GM23338 (cell line): ENCODE data around the gene MELK. TPM values are rescaled to one million over a fixed set of nuclear protein-coding genes. Genes with fewer than 3 reads are reported as not detected.
"Not testable (repeated sequence)": the region's sequence is repeated elsewhere in the genome, so short reads cannot be mapped to it uniquely, and the experiment has no call there.

Experiments used
- ATAC-seq: fragments of 200-7000 bp; cut with Tn5 transposase; 3 replicates; pipeline ENCODE4 v1.9.1; 2020
- DNase-seq: peaks from one replicate; pipeline ENCODE4 v3.0.0-alpha.2; 2015; ENCODE audit warnings: low spot score
- H2AFZ ChIP-seq: fragments of 200-600 bp; sonication (generic); 2 replicates; pipeline ENCODE4 v1.8.0; 2016; ENCODE audit warnings: antibody characterized with exemption, mild to moderate bottlenecking, moderate library complexity
- H3F3A ChIP-seq: fragments of 200-600 bp; sonication (generic); replicated peaks from 2 replicates; pipeline ENCODE4 v1.8.0; 2017; ENCODE audit warnings: antibody characterized with exemption, mixed run types, low read depth
- H3K27ac ChIP-seq: fragments of 200-600 bp; sonication (generic); 2 replicates; pipeline ENCODE4 v1.6.1; 2016; ENCODE audit warnings: low read depth
- H3K27me3 ChIP-seq: fragments of 200-600 bp; sonication (generic); 2 replicates; pipeline ENCODE4 v1.8.0; 2016; ENCODE audit warnings: mild to moderate bottlenecking, mixed run types, moderate library complexity; ENCODE audit not compliant: insufficient read depth
- H3K36me3 ChIP-seq: fragments of 200-600 bp; sonication (generic); 2 replicates; pipeline ENCODE4 v1.8.0; 2016; ENCODE audit warnings: mild to moderate bottlenecking; ENCODE audit not compliant: insufficient read depth
- H3K4me1 ChIP-seq: fragments of 200-600 bp; sonication (generic); 2 replicates; pipeline ENCODE4 v1.8.0; 2016; ENCODE audit warnings: mild to moderate bottlenecking, moderate library complexity; ENCODE audit not compliant: insufficient read depth
- H3K4me2 ChIP-seq: fragments of 200-600 bp; sonication (generic); 2 replicates; pipeline ENCODE4 v1.7.1; 2017; ENCODE audit warnings: mixed run types
- H3K4me3 ChIP-seq: fragments of 200-600 bp; sonication (generic); 2 replicates; pipeline ENCODE4 v1.6.1; 2016; ENCODE audit warnings: mixed run types
- H3K79me2 ChIP-seq: fragments of 200-600 bp; sonication (generic); replicated peaks from 2 replicates; pipeline ENCODE4 v1.8.0; 2017; ENCODE audit warnings: mild to moderate bottlenecking; ENCODE audit not compliant: insufficient read depth
- H3K9me2 ChIP-seq: fragments of 200-600 bp; sonication (generic); 2 replicates; pipeline ENCODE4 v1.8.0; 2017; ENCODE audit not compliant: insufficient read depth
- H4K20me1 ChIP-seq: fragments of 200-600 bp; sonication (generic); replicated peaks from 2 replicates; pipeline ENCODE4 v1.8.0; 2017; ENCODE audit warnings: mild to moderate bottlenecking; ENCODE audit not compliant: insufficient read depth
- H3K27ac Mint-ChIP-seq: 2 replicates; pipeline ENCODE4 v1.8.0; 2020; ENCODE audit warnings: inconsistent platforms, mild to moderate bottlenecking, moderate library complexity, mixed read lengths
- H3K27me3 Mint-ChIP-seq: 3 replicates; pipeline ENCODE4 v1.8.0; 2022; ENCODE audit warnings: low read depth, mild to moderate bottlenecking, moderate library complexity, mixed read lengths, inconsistent platforms; ENCODE audit not compliant: insufficient read depth, poor library complexity
- H3K36me3 Mint-ChIP-seq: 3 replicates; pipeline ENCODE4 v1.8.0; 2021; ENCODE audit warnings: low read depth, mild to moderate bottlenecking, inconsistent platforms, moderate library complexity, mixed read lengths
- H3K4me1 Mint-ChIP-seq: 3 replicates; pipeline ENCODE4 v1.8.0; 2020; ENCODE audit warnings: mild to moderate bottlenecking, inconsistent platforms, mixed read lengths
- H3K4me3 Mint-ChIP-seq: 3 replicates; pipeline ENCODE4 v1.8.0; 2021; ENCODE audit warnings: moderate library complexity, mild to moderate bottlenecking, inconsistent platforms, mixed read lengths
- H3K9me3 Mint-ChIP-seq: 3 replicates; pipeline ENCODE4 v1.8.0; 2020; ENCODE audit warnings: moderate library complexity, mild to moderate bottlenecking, inconsistent platforms, mixed read lengths
- CREB1 ChIP-seq: fragments of 250-450 bp; sonication (Bioruptor Pico); IDR thresholded peaks from 2 replicates; pipeline ENCODE4 v1.5.0; 2020; ENCODE audit warnings: low read depth, mild to moderate bottlenecking, moderate library complexity
- ETS1 ChIP-seq: IDR thresholded peaks from 2 replicates; pipeline ENCODE4 v1.6.1; 2016; ENCODE audit warnings: antibody characterized with exemption
- EZH2 ChIP-seq: fragments of 200-600 bp; sonication (generic); IDR thresholded peaks from one replicate; pipeline ENCODE4 v1.8.0; 2017; ENCODE audit warnings: antibody characterized with exemption, mild to moderate bottlenecking, low read depth; ENCODE audit not compliant: unreplicated experiment
- EZH2phosphoT487 ChIP-seq: fragments of 200-600 bp; sonication (generic); IDR thresholded peaks from one replicate; pipeline ENCODE4 v1.8.1; 2018; ENCODE audit warnings: antibody characterized with exemption; ENCODE audit not compliant: unreplicated experiment
- JUNB ChIP-seq: IDR thresholded peaks from one replicate; pipeline ENCODE4 v1.6.1; 2016; ENCODE audit warnings: antibody characterized with exemption; ENCODE audit not compliant: unreplicated experiment
- NANOG ChIP-seq: IDR thresholded peaks from 2 replicates; pipeline ENCODE4 v1.6.1; 2016; ENCODE audit warnings: antibody characterized with exemption, borderline replicate concordance
- POLR2AphosphoS5 ChIP-seq: IDR thresholded peaks from 2 replicates; pipeline ENCODE4 v1.6.1; 2016; ENCODE audit warnings: antibody characterized with exemption, low read depth
- REST ChIP-seq: IDR thresholded peaks from one replicate; pipeline ENCODE4 v1.6.1; 2018; ENCODE audit warnings: antibody characterized with exemption; ENCODE audit not compliant: unreplicated experiment
- STAT1 ChIP-seq: IDR thresholded peaks from one replicate; pipeline ENCODE4 v1.6.1; 2016; ENCODE audit warnings: antibody characterized with exemption; ENCODE audit not compliant: unreplicated experiment
- ZNF114 ChIP-seq: fragments of 250-450 bp; sonication (Bioruptor Pico); IDR thresholded peaks from 2 replicates; pipeline ENCODE4 v1.5.0; 2020; ENCODE audit warnings: mild to moderate bottlenecking, moderate library complexity
- ZNF331 ChIP-seq: fragments of 250-450 bp; sonication (Bioruptor Pico); IDR thresholded peaks from 2 replicates; pipeline ENCODE4 v1.5.0; 2020; ENCODE audit warnings: low read depth, mild to moderate bottlenecking, moderate library complexity
- polyA plus RNA-seq: library from polyadenylated mRNA; unstranded; fragments of >200 nt; fragmentation: Nextera tagmentation; extraction: Ambion mirVana; gene quantifications from 2 replicates; pipeline ENCODE4 v1.2.1, GENCODE V29; 2016
- total RNA-seq: library from RNA; depleted of rRNA; stranded (reverse); fragments of >200 nt; shearing (Covaris generic); gene quantifications from 2 replicates; pipeline ENCODE4 v1.2.3, GENCODE V29; 2014
- TF ChIP-seq, protein P1 (sequence below), 2 experiments: fragments of 200-600 bp in 1 of 2; sonication (generic) in 1 of 2; conservative IDR thresholded peaks; 2 replicates each; pipeline versions ENCODE4 v1.5.1 to v1.6.1; 2016 to 2017; ENCODE audit warnings: antibody characterized with exemption in 2 of 2, low read depth in 2 of 2, mild to moderate bottlenecking in 2 of 2, moderate library complexity in 1 of 2

MELK gene
- total and polyA plus RNA-seq, 2 experiments from 2014 or later: 37.2 to 55.7 TPM

- H3F3A ChIP-seq, H3K36me3 ChIP-seq, H3K4me1 Mint-ChIP-seq, H3K27me3 Mint-ChIP-seq, H3K4me1 ChIP-seq, H3K9me3 Mint-ChIP-seq, H4K20me1 ChIP-seq, H3K4me3 Mint-ChIP-seq, DNase-seq, H3K27me3 ChIP-seq, H3K27ac ChIP-seq, H3K4me2 ChIP-seq, H3K9me2 ChIP-seq, H3K36me3 Mint-ChIP-seq, H2AFZ ChIP-seq, H3K27ac Mint-ChIP-seq, H3K4me3 ChIP-seq, H3K79me2 ChIP-seq, ATAC-seq: not testable (repeated sequence)
Observed at GRCh38 chr9:36533726-36534125, 39.0 kb upstream of the MELK start.

GRCh38 chr9:36535107-36535506, 37.6 kb upstream of the MELK start:
- no peaks in the 10 kb centered on the region for H3K27me3 ChIP-seq
- no peaks in the 10 kb centered on the region; the same call in 2 of the 3 replicates for H3K4me1 Mint-ChIP-seq
- 0 out of 2 replicates have a peak, but pooled peaks cover 4% of the 10 kb centered on the region for H3K9me2 ChIP-seq
- H3F3A ChIP-seq: no peaks in the 10 kb centered on the region
- DNase-seq: no peak
- peak overlapping the region; percentile 7; the same call in 1 of the 2 replicates for H2AFZ ChIP-seq
- no peaks in the 10 kb centered on the region for H4K20me1 ChIP-seq
- H3K27me3 Mint-ChIP-seq: peaks cover 11% of the 10 kb centered on the region
- H3K9me3 Mint-ChIP-seq: peaks cover 8% of the 10 kb centered on the region
- H3K27ac Mint-ChIP-seq: no peak overlapping the region
- no peak overlapping the region for H3K4me2 ChIP-seq
- no peaks in the 10 kb centered on the region for H3K36me3 ChIP-seq
- ATAC-seq: no peak
- no peak overlapping the region for H3K4me3 Mint-ChIP-seq
- no peak overlapping the region for H3K27ac ChIP-seq
- H3K79me2 ChIP-seq: no peaks in the 10 kb centered on the region
- no peaks in the 10 kb centered on the region for H3K4me1 ChIP-seq
- H3K36me3 Mint-ChIP-seq: peaks cover 6% of the 10 kb centered on the region; the same call in 2 of the 3 replicates
- no peak overlapping the region for H3K4me3 ChIP-seq
- TF ChIP-seq, protein P1, sequence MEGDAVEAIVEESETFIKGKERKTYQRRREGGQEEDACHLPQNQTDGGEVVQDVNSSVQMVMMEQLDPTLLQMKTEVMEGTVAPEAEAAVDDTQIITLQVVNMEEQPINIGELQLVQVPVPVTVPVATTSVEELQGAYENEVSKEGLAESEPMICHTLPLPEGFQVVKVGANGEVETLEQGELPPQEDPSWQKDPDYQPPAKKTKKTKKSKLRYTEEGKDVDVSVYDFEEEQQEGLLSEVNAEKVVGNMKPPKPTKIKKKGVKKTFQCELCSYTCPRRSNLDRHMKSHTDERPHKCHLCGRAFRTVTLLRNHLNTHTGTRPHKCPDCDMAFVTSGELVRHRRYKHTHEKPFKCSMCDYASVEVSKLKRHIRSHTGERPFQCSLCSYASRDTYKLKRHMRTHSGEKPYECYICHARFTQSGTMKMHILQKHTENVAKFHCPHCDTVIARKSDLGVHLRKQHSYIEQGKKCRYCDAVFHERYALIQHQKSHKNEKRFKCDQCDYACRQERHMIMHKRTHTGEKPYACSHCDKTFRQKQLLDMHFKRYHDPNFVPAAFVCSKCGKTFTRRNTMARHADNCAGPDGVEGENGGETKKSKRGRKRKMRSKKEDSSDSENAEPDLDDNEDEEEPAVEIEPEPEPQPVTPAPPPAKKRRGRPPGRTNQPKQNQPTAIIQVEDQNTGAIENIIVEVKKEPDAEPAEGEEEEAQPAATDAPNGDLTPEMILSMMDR (conservative IDR thresholded peaks at IDR 0.05; ENCODE audit: low read depth in 2 of 2): no peak
- no peak for TF ChIP-seq EZH2
- no peak for TF ChIP-seq ETS1
- TF ChIP-seq REST: no peak
- no peak for TF ChIP-seq ZNF114 (CRISPR knock-in tag)
- TF ChIP-seq POLR2AphosphoS5: no peak
- no peak for TF ChIP-seq NANOG
- TF ChIP-seq EZH2phosphoT487: no peak
- TF ChIP-seq CREB1 (CRISPR knock-in tag): no peak
- no peak for TF ChIP-seq ZNF331 (CRISPR knock-in tag)
- no peak for TF ChIP-seq JUNB
- TF ChIP-seq STAT1: no peak
